ENCODE measurements around the gene AGTPBP1. TPM values are rescaled to one million over a fixed set of nuclear protein-coding genes. Genes with fewer than 3 reads are reported as not detected.

Gene AGTPBP1
- total and polyA plus RNA-seq, 9 of the 15 experiments (the other 6 are each of a cell fraction or from before 2014, with no cell fraction given): 1.4 to 7.9 (median 4.6) TPM

GRCh38 chr9:85569988-85570387 lies 171.8 kb downstream of the AGTPBP1 start (continued):
- no peak for TF ChIP-seq NKRF (IDR thresholded peaks at IDR 0.05; ENCODE audit: borderline replicate concordance)
- TF ChIP-seq TCF7L2 (IDR thresholded peaks at IDR 0.05; ENCODE audit: low read depth, low read length): no peak
- TF ChIP-seq ZNF780A (CRISPR knock-in tag; IDR thresholded peaks at IDR 0.05): no peak
- no peak for TF ChIP-seq U2AF2 (optimal IDR thresholded peaks at IDR 0.05; ENCODE audit: low read depth, low read length)
- TF ChIP-seq JUNB (CRISPR knock-in tag; conservative IDR thresholded peaks at IDR 0.05): no peak
- TF ChIP-seq E2F8 (IDR thresholded peaks at IDR 0.05; ENCODE audit: low read depth, partially characterized antibody): no peak

DNA sequence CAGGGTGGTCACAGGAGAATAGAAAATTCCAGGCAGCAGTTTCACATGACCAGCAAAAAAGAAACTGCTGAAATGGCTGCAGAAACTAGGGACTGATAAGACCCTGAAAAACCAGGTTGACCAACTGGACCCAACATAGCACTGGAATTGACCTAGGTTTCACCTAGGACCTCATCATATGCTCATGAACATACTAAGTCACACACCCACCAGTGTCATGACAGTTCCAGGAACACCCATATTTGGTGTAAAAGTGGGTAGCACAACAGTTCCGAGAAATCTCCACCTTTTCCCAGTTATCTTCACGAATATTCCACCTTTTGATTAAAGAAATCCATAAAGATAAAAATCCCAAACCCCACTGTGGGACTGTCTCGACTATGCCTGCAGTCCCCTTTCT lies 182.2 kb downstream of the AGTPBP1 start:
- CTCF ChIA-PET (ENCODE audit: low intra/inter-chr PET ratio): no interaction called here
- Histone ChIP-seq H3K79me2 (ENCODE audit: control insufficient read depth, insufficient read depth, low read length) (no peaks in the 10 kb centered on the region), H3K27ac (ENCODE audit: extremely low read depth, low read depth, low read length) (no peak overlapping the region), H4K20me1 (replicated peaks; ENCODE audit: control insufficient read depth, insufficient read depth, low read length) (no peaks in the 10 kb centered on the region), H3K27me3 (ENCODE audit: control insufficient read depth in 2 of 2, insufficient read depth in 2 of 2, low read length in 2 of 2) (no peaks in the 10 kb centered on the region), H2AFZ (ENCODE audit: low read depth, low read length) (no peak overlapping the region), H3K9ac (ENCODE audit: insufficient read depth in 1 of 2, low read depth in 2 of 2, low read length in 2 of 2) (no peak overlapping the region), H3K9me1 (ENCODE audit: control insufficient read depth, insufficient read depth, low read length) (no peaks in the 10 kb centered on the region), H3K9me3 (replicated peaks; ENCODE audit: control insufficient read depth, insufficient read depth, low read depth, low read length) (no peaks in the 10 kb centered on the region), H3K4me2 (ENCODE audit: insufficient read depth, low read length) (no peak overlapping the region), H3K4me1 (replicated peaks in 1 of 2; ENCODE audit: control insufficient read depth in 2 of 2, insufficient read depth in 2 of 2, low read length in 2 of 2) (no peaks in the 10 kb centered on the region), H3K36me3 (ENCODE audit: control insufficient read depth, insufficient read depth, low read length) (no peaks in the 10 kb centered on the region), H3K4me3 (no peak overlapping the region)
- in situ Hi-C loops (cut with MboI) (no loop called here), intact Hi-C loops (cut with micrococcal nuclease) (no loop called here)
- DNase-seq (ENCODE audit: extremely low read depth in 1 of 4, low spot score in 3 of 4) (no peak), FAIRE-seq (no peak), ATAC-seq (no peak)
- POLR2A ChIA-PET: no interaction called here
- 7% methylated on average over 3 of the region's 3 CpGs for WGBS (ENCODE audit: insufficient coverage, low coverage, missing lambda C conversion rate)
- no TSS peak for BruUV-seq (replicated peaks)
- TF ChIP-seq CTBP1 (IDR thresholded peaks at IDR 0.05; ENCODE audit: borderline replicate concordance): no peak
- no peak for TF ChIP-seq TCFL5 (CRISPR knock-in tag; conservative IDR thresholded peaks at IDR 0.05)
- TF ChIP-seq FOS (IDR thresholded peaks at IDR 0.05; ENCODE audit: extremely low read depth, insufficient read length): no peak
- no peak for TF ChIP-seq NFYB (IDR thresholded peaks at IDR 0.05; ENCODE audit: extremely low read depth, insufficient read length)
- no peak for TF ChIP-seq BCLAF1 (IDR thresholded peaks at IDR 0.05; ENCODE audit: borderline replicate concordance in 1 of 2, control insufficient read depth in 1 of 2, low read depth in 2 of 2, low read length in 1 of 2)
- no peak for TF ChIP-seq HMG20A (CRISPR knock-in tag; conservative IDR thresholded peaks at IDR 0.05)
- no peak for TF ChIP-seq MAFK (IDR thresholded peaks at IDR 0.05; ENCODE audit: low read length)
- no peak for TF ChIP-seq ZNF583 (CRISPR knock-in tag; IDR thresholded peaks at IDR 0.05)

Data from K562 (cell line).